ENCODE measurements around the gene BRSK1.

The BRSK1 gene

DNA sequence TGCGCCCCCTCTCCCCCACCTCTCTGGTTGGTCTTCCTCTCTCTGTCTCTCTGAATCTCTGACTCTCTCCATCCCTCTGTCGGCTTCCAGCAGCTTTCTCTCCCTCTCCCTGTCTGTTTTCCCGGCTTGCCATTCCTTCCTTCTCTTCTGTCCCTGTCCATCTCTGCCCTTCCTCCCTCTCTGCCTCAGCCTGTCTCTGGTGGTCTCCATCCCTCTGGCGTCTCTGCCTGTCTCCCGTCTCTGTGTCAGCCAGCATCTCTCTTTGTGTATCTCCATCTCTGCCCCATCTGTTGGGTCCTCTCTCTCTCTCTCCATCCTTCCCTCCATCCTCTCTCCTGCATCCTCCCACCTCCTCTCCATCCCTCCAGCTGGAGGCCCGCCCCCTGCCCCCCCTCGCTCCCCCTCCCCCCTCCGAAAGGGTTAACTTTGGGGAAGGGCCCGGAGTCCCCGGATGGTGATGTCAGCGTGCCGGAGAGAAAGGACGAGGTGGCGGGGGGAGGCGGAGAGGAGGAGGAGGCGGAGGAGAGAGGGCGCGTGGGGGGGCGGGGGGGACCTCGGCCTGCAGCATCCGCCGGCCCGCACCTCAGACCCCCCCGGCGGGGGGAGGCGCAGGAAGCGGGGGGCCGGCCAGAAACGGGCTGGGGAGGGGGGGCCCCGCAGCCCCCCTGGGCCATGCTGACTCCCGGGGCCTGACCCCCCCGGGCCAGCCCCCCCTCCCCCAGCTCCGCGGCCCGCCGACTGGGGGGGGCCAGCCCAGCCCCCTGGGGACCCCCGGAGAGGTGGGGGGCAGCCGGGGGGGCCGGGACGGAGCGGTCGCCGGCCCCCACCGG lies at the start of gene BRSK1:
Gene BRSK1 (plus strand): TSS at position 450 of the 830 bp plus-strand sequence. CDS start 446 bp downstream, outside the sequence.
- DNase-seq (ENCODE audit: low read depth), result no peak

- DNase-seq (ENCODE audit: low read depth), result no peak
Measured at GRCh38 chr19:55238030-55238429, 45.8 kb upstream of the BRSK1 start.

DNA sequence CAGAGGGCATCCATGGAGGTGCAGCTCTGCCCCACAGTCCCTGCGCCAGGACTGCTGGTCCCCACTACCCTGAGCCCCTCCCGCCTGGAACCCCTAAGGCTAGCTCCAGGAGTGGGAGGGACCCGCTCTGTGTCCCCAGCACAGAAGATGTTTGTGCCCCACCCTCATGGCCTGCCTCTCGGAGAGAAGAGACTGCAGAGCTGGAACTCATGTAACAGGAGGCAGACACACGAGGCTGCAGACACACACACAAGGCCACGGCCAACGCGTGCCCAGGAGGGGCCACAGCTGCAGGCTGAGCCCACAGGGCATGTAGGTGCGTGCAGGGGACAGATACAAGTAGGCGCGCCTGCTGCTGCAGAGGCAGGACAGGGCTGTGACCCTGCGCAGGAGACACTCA lies 44.8 kb upstream of the BRSK1 start:
- no peak for DNase-seq (ENCODE audit: low read depth)

DNA sequence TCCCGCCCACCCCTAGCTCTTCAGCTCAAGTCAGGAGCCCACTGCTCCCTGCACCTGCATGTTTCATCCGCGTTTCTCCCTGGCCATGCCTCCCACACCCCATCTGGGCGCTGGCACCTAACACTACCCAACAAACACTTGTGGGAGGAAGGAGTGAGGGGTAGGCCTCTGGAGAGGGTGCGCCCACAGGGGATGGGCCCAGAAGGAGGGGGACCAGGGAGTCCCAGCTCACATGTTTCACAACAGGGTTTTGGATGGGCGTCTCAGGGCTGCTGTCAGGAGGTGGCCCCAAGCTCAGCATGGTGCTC lies 43.1 kb upstream of the BRSK1 start:
- DNase-seq (ENCODE audit: low read depth), result no peak

DNA sequence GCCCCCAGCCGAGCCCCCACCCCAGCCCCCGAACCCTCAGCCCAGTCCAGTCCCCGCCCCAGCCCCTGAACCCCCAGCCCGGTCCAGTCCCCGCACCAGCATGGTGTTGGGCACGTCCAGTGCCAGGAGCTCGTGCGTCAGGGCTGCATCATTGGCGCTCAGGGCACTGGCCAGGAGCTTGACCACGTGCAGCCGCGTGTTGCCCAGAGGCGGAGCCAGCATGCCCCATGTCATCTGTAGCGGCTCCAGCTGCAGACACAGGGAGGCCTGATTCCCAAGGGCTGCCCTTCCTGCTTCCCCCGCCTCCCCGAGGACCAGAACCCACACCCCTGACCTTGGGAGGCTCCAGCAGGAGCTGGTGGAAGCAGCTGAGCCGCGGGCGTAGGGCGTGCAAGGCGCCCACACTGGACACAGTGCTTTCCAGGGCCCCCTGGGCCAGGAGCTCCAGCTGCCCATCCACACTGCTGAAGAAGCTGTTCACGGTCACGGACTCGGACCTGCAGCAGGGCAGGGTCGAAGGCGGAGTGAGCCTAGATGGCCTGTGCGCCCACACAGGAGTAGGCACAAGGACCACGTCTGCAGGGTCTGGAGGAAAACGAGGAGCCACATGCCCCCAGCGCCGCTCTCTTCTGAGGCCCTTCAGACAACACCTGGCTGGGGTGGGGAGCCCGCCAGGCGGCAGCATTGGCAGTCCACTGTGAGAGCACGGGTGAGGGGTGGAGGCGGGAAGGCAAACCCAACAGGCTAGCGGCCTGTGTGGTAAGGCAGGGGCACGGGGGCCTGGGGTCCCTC lies 42.5 kb upstream of the BRSK1 start:
- no peak for DNase-seq (ENCODE audit: low read depth)

- no peak for DNase-seq (ENCODE audit: low read depth)
Measured at GRCh38 chr19:55241935-55242464, 41.8 kb upstream of the BRSK1 start.

GRCh38 chr19:55242517-55242916 lies 41.3 kb upstream of the BRSK1 start:
- DNase-seq (ENCODE audit: low read depth), result no peak

DNA sequence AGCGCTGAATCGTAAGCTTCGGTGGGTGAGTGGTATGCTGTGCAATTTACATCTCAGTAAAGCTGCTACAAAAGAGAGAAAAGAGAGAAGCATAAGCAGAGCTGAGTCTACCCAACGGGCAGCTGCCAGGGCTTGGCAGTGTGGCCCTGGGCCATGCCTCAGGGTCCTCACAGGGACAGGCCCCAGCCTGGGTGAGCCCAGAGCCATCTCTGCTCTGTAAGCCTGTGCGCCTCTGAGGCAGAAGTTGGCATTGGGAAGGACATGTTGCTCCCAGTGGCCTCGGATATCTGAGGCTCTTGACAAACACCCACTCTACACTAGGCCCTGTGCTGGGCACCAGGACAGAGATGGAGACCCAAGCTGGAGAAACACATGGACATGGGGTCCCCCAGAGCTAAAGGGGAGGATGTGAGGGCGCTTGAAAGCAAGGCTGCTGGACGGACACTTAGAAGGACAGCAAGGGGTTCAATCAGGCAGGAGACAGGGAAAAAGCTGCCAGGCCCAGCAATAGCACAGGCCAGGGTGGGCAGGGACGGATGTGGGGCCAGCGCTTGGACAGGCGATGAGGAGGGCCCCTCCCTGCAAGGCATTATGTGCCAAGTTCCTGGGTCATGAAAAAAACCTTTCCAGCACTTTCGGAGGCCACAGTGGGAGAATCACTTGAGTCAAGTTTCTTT lies 39.7 kb upstream of the BRSK1 start:
- no peak for DNase-seq (ENCODE audit: low read depth)

DNA sequence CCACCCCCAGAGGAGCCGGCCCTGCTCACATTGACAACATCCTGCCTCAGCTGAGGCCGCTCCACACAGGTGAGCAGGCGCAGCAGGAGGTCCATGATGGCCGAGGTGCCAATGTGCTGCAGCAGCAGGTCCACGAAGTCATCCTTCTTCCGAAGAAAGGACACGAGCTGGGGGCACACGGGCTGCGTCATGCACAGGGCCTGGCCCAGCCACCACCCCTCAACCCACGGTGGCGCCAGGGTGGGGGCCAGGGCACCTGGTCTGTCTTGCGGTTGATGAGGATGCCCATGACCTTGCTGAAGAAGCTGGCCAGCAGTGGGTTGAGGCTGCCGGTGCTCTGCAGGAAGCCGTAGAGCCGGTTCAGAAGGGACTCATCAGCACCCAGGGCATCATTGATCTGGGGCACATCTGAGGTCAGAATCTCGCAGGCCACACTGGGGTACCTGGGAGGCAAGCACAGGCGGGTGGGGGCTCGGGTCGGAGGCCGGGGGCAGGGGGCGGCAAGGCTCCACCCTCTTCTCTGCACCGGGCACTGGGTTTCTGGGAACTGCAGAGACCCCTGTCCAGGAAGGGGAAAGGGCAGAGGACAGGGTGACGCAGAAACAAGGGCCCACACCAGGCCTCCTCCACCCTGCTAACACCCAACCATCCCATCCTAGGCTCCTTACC lies 38.4 kb upstream of the BRSK1 start:
- DNase-seq (ENCODE audit: low read depth), result no peak

- no peak for DNase-seq (ENCODE audit: low read depth)
Measured at GRCh38 chr19:55246462-55247451, 37.0 kb upstream of the BRSK1 start.

GRCh38 chr19:55247621-55248099 lies 36.1 kb upstream of the BRSK1 start:
- no peak for DNase-seq (ENCODE audit: low read depth)

DNA sequence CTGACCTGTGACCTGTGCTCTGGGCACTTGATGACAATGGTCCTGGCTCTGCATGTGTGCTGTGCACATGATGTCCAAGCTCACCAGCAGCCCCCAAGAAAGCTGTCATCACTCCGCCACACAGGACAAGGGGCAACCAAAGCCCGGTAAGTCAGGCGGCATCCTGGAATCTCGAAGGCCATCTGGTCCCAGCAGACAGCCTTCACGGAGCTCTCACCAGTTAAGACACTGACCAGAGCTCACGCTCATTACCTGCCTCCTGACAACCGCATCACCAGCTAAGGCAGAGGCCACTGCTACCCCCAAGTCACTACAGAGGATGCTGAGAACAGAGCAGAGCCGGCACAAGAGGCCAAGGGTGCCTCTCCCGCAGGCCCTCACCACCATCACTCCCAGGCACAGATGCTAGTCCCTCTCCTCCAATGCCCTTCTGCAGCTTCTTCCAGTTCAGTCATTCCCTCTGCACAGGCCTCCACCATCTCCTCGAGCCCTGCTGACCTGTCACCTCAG lies 35.6 kb upstream of the BRSK1 start:
- DNase-seq (ENCODE audit: low read depth), result no peak

- DNase-seq (ENCODE audit: low read depth), result no peak
Measured at GRCh38 chr19:55248704-55249103, 35.1 kb upstream of the BRSK1 start.

DNA sequence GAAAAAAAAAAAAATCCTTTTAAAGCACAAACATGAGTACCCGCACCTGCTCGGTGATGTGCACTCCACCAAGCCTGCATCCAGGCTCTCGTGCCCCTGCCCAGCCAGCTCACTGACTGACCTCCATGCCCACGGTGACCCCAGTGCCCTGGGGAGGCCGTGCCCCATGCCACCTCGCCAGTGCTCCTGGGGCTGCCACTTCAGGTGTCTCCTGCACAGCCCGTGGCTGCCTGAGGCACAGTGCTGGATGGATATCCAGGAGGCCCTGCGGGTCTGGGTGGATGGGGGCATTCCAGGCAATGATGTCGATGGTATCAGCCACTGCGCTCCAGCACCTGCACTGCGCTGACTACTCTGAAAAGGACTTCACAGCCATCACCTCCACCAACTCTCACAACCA lies 34.0 kb upstream of the BRSK1 start:
- no peak for DNase-seq (ENCODE audit: low read depth)

DNA sequence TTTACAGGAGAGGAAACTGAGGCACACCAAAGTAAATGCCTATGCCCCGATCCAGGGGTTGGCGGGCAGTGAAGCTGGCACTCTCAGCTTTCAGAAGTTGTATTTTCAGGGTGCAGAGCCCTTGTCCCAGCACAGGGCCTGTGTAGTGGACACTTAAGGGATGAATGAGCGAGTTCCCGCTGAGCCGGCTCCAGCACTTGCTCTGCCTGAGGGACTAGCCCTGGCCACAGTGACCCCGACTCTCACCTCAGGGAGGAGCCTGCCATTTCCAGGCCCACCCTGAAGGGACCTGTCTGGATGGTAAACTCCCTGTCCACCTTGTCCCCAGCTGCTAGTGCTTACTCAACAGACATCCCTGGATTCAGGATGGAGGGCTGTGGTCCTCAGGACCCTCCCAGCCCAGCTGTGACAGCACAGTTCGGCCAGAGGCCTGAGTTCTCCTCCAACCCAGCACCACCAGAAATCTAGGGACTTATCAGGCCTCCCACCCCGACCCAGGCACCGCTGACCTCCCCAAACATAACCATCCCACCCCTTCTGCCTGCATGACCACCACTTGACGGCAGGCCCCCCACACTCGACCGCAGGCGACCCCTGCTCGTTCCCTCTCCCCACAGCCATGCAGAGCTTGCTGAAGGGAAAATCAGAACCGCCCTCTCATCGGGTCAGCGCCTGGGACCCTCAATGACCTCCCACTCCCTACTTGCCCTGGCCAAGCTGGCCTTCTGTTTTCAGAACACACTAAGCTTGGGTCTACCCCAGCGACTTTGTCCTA lies 33.3 kb upstream of the BRSK1 start:
- no peak for DNase-seq (ENCODE audit: low read depth)

GRCh38 chr19:55251341-55252081 lies 32.3 kb upstream of the BRSK1 start:
- no peak for DNase-seq (ENCODE audit: low read depth)

DNA sequence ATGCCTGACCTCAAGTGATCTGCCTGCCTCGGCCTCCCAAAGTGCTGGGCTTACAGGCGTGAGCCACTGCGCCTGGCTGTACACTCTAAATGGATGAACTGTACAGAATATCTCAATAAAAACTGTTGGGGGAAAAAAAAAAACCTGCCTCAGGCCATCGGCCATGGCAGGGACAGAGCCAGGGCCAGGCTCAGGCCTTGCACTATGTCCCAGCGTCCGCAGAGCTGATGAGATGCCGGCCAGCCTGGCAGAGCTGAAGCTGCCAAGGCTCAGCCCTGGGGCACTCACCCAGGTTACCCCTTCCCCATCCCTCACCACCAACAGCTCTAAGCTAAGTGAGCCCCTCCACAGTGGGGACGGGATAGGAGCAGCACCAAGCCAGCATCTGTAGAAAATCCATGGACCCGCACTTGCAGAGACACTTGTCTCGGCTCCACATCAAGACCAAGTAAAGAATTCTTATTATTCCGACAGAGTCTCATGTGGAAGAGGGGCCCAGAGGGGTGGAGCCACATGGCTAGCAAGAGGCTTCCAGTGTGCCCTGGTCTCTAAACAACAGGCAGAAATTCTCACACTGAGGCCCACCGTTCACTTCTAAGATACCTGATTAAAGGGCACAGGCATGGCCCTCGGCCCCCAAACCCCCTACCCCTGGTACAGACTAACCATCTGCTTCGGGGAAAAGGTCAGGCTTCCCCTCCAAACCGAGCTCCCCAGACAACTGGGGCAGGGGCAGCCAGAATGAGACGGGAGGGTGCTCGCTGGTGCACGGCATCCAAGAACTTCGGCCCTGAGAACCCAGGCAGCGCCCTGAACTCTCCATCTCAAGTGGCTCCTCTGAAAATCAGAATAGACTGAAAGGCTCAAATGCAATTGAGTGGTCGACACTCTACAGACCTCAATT lies 30.8 kb upstream of the BRSK1 start:
- no peak for DNase-seq (ENCODE audit: low read depth)

Measured in HS-27A (cell line).